Fibroblast of the aortic adventitia (primary cell): ENCODE results near the gene SCAMP2. TPM values are rescaled to one million over a fixed set of nuclear protein-coding genes. Genes with fewer than 3 reads are reported as not detected.

Experiments used
- DNase-seq: peaks from one replicate; pipeline ENCODE4 v3.0.0-alpha.2; 2010; ENCODE audit warnings: low read depth
- H3K4me3 ChIP-seq: 2 replicates; pipeline ENCODE4 v1.5.1; 2011; ENCODE audit warnings: low read depth, mild to moderate bottlenecking, control low read depth, low read length, moderate library complexity
- total RNA-seq: library from RNA; depleted of rRNA; stranded (reverse); fragments of >200 nt; gene quantifications from 2 replicates; pipeline ENCODE4 v1.2.3, GENCODE V29; 2012; ENCODE audit warnings: low replicate concordance
- TF ChIP-seq, protein P1 (sequence below): IDR thresholded peaks from 2 replicates; pipeline ENCODE4 v1.5.1; 2011; ENCODE audit warnings: mild to moderate bottlenecking, low read length, control low read depth, inconsistent platforms; ENCODE audit not compliant: insufficient read depth

Gene SCAMP2
- total RNA-seq, 1 donor: 29.6 TPM

DNA sequence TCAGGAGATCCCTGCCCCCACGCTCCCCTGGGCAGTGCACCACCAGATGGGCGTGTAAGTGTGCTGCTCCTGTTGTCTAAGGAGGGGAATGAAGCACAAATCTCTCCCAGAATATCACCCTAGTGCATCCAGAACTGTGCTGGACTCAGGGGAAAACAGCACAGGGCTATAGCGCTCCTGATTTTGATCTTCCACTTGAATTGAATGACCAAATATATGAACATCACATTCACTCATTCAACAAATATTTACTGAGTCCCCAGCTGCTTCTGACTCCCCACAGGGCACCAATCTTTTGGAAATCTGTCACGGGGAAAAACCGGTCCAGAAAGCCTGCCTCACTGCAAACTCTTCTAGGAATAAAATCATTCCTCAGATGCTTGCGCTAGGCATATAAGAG, 44.3 kb downstream of the SCAMP2 start:
- TF ChIP-seq, protein P1, sequence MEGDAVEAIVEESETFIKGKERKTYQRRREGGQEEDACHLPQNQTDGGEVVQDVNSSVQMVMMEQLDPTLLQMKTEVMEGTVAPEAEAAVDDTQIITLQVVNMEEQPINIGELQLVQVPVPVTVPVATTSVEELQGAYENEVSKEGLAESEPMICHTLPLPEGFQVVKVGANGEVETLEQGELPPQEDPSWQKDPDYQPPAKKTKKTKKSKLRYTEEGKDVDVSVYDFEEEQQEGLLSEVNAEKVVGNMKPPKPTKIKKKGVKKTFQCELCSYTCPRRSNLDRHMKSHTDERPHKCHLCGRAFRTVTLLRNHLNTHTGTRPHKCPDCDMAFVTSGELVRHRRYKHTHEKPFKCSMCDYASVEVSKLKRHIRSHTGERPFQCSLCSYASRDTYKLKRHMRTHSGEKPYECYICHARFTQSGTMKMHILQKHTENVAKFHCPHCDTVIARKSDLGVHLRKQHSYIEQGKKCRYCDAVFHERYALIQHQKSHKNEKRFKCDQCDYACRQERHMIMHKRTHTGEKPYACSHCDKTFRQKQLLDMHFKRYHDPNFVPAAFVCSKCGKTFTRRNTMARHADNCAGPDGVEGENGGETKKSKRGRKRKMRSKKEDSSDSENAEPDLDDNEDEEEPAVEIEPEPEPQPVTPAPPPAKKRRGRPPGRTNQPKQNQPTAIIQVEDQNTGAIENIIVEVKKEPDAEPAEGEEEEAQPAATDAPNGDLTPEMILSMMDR: no peak
- H3K4me3 ChIP-seq: no peak overlapping the region
- DNase-seq: no peak

DNA sequence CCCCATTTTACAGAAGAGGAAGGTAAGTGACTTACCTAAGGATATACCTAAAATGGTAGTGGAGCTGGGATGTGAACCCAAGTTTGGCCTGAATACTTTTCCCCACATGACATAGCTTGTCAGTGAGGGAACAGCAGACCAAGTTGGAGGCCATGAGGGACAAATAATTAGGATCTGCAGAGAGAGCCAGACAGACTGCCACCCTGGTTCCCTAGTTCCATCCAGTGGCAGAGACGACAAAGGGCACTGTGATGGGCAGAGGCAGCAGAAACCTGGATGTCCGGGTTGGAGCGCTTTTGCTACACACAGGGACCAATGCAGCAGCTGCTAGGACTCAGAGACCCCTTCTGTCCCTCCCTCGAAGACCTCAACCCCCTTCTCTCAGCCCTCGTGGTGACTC, 45.6 kb downstream of the SCAMP2 start:
- TF ChIP-seq, protein P1: no peak
- no peak overlapping the region for H3K4me3 ChIP-seq
- no peak for DNase-seq

DNA sequence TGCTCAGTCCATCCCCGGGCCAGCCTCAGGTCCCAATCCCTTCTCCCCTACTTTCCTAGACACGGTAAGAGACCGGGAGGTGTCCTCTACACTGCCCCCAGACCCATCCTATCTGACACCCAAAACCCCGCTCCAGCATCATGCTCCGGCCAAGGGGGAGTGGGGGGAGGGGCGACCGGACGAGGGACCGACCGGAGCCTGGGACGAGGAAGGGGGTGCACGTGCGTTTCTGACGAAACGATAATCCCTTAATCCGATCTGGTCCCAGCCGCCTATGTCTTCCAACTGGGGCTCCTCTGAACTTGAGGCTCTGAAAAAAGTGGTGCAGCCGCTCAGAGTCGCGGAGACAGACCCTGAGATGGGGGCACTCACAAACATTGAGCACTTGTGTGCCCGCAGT, 46.2 kb downstream of the SCAMP2 start:
- DNase-seq: no peak
- TF ChIP-seq, protein P1: no peak
- H3K4me3 ChIP-seq: no peak overlapping the region

DNA sequence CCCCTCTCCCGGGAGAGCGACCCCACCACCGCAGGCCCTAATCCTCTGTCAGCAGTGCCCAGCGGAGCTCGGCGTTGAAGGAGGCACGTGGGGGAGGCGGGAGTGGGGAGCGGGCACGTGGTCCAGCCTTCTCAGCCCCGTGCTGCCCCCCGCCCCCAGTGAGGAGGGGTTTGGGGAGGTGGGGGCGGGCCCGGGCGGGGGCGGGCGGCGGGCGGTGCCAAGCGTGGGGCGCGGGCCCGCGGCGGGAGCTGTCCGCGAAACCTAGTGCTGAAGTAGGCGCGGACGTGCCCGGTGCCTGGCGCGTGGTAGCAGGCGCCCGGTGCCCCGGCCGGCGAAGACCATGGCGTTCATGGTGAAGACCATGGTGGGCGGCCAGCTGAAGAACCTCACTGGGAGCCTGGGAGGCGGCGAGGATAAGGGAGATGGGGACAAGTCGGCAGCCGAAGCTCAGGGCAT, 46.8 kb downstream of the SCAMP2 start, which contains the start of gene CPLX3:
Gene CPLX3 (plus strand): TSS at position 264 of the 456 bp plus-strand sequence. CDS start 77 bp downstream, at position 341.
- no peak for DNase-seq
- no peak within 1 kb of the TSS for H3K4me3 ChIP-seq
- TF ChIP-seq, protein P1: no peak

DNA sequence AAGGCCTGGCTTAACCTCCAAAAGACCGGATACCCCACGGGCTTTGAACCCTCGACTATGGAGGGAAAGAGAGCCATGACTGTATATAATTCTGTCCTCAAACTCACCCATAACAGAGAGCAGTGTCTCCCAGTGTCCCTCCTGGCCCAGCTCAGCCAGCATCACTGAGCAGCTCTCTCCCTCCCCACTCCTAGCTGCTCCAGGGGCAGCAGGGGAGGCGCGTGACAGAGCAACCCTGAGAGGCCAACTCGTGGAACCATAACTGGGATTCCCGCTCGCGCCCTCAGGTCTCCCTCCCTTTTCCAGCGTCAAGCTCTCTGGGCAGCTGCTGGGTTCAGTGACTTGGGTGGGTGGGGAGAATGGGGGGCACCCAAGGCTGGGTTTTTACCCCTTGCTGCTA, 47.3 kb downstream of the SCAMP2 start:
- TF ChIP-seq, protein P1: no peak
- H3K4me3 ChIP-seq: no peak overlapping the region
- DNase-seq: no peak

DNA sequence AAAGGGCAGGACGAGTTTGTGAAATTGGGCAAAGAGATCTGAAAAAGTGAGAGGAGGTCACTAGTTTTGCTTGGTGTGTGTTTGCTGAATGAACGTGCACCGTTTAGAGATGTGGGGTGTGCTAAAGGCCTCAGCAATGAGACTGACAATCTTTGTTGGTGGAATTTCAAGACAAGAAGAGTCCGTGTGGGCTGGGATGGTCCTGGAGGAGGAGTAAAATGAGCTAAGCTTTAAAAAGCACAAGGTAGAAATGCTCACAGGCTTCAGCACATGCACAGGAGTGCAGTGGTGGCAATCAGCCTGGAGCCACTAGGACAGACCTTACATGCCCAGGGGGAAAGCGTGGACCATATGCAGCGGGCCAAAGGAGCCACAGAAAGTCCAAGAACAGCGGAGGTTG, 48.2 kb downstream of the SCAMP2 start:
- H3K4me3 ChIP-seq: no peak overlapping the region
- TF ChIP-seq, protein P1: no peak
- DNase-seq: no peak

DNA sequence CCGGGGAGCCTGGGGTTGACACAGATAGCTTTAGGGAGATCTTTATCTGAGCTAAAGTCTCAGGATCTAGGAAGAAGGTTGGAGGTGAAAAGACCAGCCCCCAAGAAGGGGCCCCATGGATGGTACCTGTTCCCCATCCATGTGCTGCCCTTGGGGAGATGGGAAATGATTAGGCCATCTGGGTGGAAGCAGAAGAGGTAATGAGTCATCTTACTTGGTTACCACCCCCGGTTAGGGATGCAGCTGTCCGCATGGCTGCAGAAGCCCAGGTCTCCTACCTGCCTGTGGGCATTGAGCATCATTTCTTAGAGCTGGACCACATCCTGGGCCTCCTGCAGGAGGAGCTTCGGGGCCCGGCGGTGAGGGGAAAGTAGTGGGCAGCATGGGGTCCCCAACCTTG, 49.8 kb downstream of the SCAMP2 start:
- DNase-seq: no peak
- no peak overlapping the region for H3K4me3 ChIP-seq
- TF ChIP-seq, protein P1: no peak
